Nephron (organoid): ENCODE measurements around the gene RGS10.

Experiments
- H3K27ac Mint-ChIP-seq, 3 experiments: 2 replicates each; pipeline ENCODE4 v1.8.0; 2020; ENCODE audit warnings: mixed read lengths in 3 of 3, mild to moderate bottlenecking in 2 of 3, moderate library complexity in 1 of 3
- H3K27me3 Mint-ChIP-seq: 2 replicates; pipeline ENCODE4 v1.8.0; 2021; ENCODE audit warnings: low read depth, mild to moderate bottlenecking, moderate library complexity, mixed read lengths
- H3K36me3 Mint-ChIP-seq: 2 replicates; pipeline ENCODE4 v1.8.0; 2020; ENCODE audit warnings: low read depth, mixed read lengths
- H3K4me1 Mint-ChIP-seq: 2 replicates; pipeline ENCODE4 v1.8.0; 2020; ENCODE audit warnings: mixed read lengths
- H3K4me3 Mint-ChIP-seq, 3 experiments: 2 replicates each; pipeline ENCODE4 v1.8.0; 2020; ENCODE audit warnings: mild to moderate bottlenecking in 3 of 3, mixed read lengths in 3 of 3, moderate library complexity in 2 of 3
- H3K9me3 Mint-ChIP-seq: 2 replicates; pipeline ENCODE4 v1.8.0; 2020; ENCODE audit warnings: mixed read lengths
- TF ChIP-seq, protein P1 (sequence below), 3 experiments: fragments of 200-600 bp; sonication (generic); IDR thresholded peaks; one replicate each; pipeline ENCODE4 v1.5.0; 2021; ENCODE audit warnings: antibody characterized with exemption in 3 of 3; ENCODE audit not compliant: unreplicated experiment in 3 of 3

The RGS10 gene

DNA sequence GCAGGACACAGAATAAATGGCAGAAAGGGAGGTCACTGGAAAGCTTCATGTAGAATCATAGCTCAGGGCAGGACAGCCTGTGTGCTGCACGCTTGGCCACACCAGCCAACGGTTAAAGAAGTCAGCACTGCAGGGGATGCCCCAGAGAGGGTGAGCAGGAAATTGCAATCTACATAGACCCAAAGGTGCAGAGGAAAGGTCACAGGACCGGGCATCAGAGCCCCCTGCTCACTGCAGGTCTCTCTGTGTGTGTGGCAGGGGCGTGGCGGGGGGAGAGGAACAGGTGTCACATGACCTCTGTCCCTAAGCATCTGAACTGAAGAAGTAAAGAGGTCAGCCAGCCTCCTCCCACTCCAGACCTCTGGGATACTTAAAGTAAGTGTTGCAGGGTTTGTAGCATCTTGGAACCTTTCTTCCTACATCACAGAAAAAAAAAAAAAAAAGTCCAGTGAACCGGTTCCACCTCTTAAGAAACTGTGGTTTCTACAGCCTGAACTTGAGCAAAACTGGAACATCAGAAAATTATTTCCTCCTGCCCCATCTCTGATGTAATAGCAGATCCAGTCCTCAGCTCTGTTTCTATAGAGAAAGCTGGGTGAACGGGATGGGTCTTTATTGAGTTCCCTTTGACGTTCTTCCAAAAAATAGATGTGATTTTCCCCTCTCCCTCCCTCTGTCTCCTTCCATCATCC lies 64.3 kb downstream of the RGS10 start:
- H3K4me3 Mint-ChIP-seq = no peak overlapping the region
- peaks cover 5% of the 10 kb centered on the region for H3K4me1 Mint-ChIP-seq
- H3K27ac Mint-ChIP-seq = no peak overlapping the region
- H3K27me3 Mint-ChIP-seq = peaks cover 52% of the 10 kb centered on the region
- H3K36me3 Mint-ChIP-seq = no peaks in the 10 kb centered on the region
- TF ChIP-seq, protein P1, sequence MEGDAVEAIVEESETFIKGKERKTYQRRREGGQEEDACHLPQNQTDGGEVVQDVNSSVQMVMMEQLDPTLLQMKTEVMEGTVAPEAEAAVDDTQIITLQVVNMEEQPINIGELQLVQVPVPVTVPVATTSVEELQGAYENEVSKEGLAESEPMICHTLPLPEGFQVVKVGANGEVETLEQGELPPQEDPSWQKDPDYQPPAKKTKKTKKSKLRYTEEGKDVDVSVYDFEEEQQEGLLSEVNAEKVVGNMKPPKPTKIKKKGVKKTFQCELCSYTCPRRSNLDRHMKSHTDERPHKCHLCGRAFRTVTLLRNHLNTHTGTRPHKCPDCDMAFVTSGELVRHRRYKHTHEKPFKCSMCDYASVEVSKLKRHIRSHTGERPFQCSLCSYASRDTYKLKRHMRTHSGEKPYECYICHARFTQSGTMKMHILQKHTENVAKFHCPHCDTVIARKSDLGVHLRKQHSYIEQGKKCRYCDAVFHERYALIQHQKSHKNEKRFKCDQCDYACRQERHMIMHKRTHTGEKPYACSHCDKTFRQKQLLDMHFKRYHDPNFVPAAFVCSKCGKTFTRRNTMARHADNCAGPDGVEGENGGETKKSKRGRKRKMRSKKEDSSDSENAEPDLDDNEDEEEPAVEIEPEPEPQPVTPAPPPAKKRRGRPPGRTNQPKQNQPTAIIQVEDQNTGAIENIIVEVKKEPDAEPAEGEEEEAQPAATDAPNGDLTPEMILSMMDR (IDR thresholded peaks at IDR 0.05; ENCODE audit: unreplicated experiment in 3 of 3) = no peak
- H3K9me3 Mint-ChIP-seq = peaks cover 5% of the 10 kb centered on the region

DNA sequence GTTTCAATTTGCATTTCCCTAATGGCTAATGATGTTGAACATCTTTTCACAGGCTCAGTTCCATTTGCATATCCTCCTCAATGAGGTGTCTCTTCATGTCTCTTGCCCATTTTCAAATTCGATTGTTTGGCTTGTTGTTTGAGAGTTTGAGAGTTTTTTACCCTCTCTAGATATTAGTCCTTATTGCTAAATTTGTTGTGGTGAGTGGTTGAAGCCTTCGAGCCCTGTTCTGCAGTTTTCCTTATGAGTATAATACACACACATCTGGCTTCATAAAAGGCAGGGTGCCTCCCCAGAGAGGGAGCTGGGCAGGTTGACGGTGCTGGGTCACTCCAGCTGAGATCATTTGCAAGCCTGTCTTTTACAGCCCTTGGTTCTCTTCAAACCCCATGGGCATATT lies 65.1 kb downstream of the RGS10 start:
- peaks cover 5% of the 10 kb centered on the region for H3K9me3 Mint-ChIP-seq
- TF ChIP-seq, protein P1 (IDR thresholded peaks at IDR 0.05; ENCODE audit: unreplicated experiment in 3 of 3) = no peak
- no peaks in the 10 kb centered on the region for H3K36me3 Mint-ChIP-seq
- peaks cover 46% of the 10 kb centered on the region for H3K27me3 Mint-ChIP-seq
- H3K27ac Mint-ChIP-seq = no peak overlapping the region
- H3K4me1 Mint-ChIP-seq = peaks cover 5% of the 10 kb centered on the region
- no peak overlapping the region for H3K4me3 Mint-ChIP-seq

DNA sequence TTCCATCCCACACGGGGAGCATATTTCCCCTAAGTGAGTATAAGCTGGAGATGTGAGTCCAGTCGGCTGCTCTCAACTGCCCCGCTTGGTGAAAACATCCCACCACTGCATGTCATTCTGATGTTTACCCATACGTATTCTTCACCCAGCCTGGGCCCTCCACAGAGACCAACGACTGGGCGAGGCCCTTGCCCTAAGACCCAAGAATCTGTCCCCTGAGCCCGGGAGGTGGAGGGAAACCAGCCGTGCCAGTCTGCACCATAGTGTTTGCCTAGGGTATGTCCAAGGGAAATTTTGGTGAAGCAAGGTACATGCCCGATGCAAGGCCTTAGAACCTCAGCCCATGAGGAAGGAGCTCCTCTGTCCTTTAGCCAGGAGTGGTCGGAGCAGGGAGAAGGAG lies 67.9 kb downstream of the RGS10 start:
- Mint-ChIP-seq H3K9me3 (peaks cover 5% of the 10 kb centered on the region), H3K4me3 (no peak overlapping the region), H3K27me3 (peaks cover 36% of the 10 kb centered on the region), H3K36me3 (peaks cover 3% of the 10 kb centered on the region), H3K4me1 (peaks cover 5% of the 10 kb centered on the region), H3K27ac (no peak overlapping the region)
- TF ChIP-seq, protein P1 (IDR thresholded peaks at IDR 0.05; ENCODE audit: unreplicated experiment in 3 of 3) = no peak

DNA sequence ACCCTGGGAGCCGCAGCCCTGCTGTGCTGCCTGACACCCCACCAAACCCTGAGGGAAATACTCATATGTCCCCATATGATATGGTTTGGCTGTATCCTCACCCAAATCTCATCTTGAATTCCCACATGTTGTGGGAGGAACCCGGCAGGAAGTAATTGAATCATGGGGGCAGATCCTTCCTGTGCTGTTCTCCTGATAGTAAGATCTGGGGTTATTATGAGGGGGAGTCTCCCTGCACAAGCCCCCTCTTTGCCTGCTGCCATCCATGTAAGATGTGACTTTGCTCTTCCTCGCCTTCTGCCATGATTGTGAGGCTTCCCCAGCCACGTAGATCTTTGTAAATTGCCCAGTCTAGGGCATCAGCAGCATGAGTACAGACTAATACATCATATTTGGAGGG lies 68.7 kb downstream of the RGS10 start:
- Mint-ChIP-seq H3K27ac (no peak overlapping the region), H3K27me3 (peaks cover 27% of the 10 kb centered on the region), H3K9me3 (peaks cover 5% of the 10 kb centered on the region), H3K36me3 (peaks cover 3% of the 10 kb centered on the region), H3K4me1 (peaks cover under 1% of the 10 kb centered on the region), H3K4me3 (no peak overlapping the region)
- TF ChIP-seq, protein P1 (IDR thresholded peaks at IDR 0.05; ENCODE audit: unreplicated experiment in 3 of 3) = no peak

DNA sequence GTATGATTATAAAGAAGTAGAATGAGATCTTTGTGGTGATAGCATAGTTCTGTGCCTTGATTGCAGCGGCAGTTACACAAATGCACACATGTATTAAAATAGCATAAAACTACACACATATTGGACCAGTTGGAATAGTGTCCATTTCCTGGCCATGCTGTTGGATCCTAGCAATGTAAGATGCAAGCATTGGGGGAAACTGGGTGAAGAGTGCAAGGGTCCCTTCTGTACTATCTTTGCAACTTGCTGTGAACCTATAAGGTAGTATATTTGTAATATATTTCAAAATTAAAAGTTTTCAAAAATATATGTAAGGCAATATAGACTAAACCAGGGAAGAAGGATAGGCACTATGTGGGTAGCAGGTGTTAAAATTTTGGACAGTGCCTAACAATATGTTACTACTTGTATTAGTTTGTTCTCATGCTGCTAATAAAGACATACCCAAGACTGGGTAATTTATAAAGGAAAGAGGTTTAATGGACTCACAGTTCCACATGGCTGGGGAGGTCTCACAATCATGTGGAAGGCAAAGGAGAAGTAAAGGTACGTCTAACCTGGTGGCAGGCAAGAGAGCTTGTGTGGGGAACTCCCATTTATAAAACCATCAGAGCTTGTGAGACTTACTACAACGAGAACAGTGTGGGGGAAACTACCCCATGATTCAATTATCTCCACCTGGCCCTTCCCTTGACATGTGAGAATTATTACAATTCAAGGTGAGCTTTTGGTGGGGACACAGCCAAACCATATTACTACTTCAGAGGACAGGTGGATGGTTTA lies 71.4 kb downstream of the RGS10 start:
- TF ChIP-seq, protein P1 (IDR thresholded peaks at IDR 0.05; ENCODE audit: unreplicated experiment in 3 of 3) = no peak
- Mint-ChIP-seq H3K36me3 (peaks cover 3% of the 10 kb centered on the region), H3K4me3 (no peak overlapping the region), H3K27ac (no peak overlapping the region), H3K27me3 (peaks cover 3% of the 10 kb centered on the region), H3K9me3 (peaks cover 5% of the 10 kb centered on the region), H3K4me1 (no peaks in the 10 kb centered on the region)
